Muscle layer of duodenum (tissue), 2 donors: Measurements from ENCODE around the gene AOAH.

Experiments
- H3K27ac ChIP-seq: one replicate; pipeline ENCODE4 v1.7.0; 2013; ENCODE audit warnings: mild to moderate bottlenecking, low read length
- H3K27me3 ChIP-seq: one replicate; pipeline ENCODE4 v1.7.0; 2013; ENCODE audit warnings: low read depth, mild to moderate bottlenecking, control low read depth, low read length
- H3K36me3 ChIP-seq, 2 donors: one replicate each; pipeline ENCODE4 v1.7.0; 2013; ENCODE audit warnings: low read length in 2 of 2, control low read depth in 1 of 2, mild to moderate bottlenecking in 1 of 2; ENCODE audit not compliant: insufficient read depth in 2 of 2, control insufficient read depth in 1 of 2
- H3K4me1 ChIP-seq, 2 donors: one replicate each; pipeline ENCODE4 v1.7.0; 2013; ENCODE audit warnings: low read length in 2 of 2, mild to moderate bottlenecking in 2 of 2, control low read depth in 1 of 2, moderate library complexity in 1 of 2; ENCODE audit not compliant: insufficient read depth in 2 of 2, control insufficient read depth in 1 of 2
- H3K4me3 ChIP-seq, 2 donors: one replicate each; pipeline ENCODE4 v1.7.0; 2013; ENCODE audit warnings: low read length in 2 of 2, low read depth in 1 of 2, mild to moderate bottlenecking in 1 of 2
- H3K9me3 ChIP-seq, 2 donors: one replicate each; pipeline ENCODE4 v1.7.0; 2013; ENCODE audit warnings: low read length in 2 of 2, control low read depth in 1 of 2, mild to moderate bottlenecking in 1 of 2; ENCODE audit not compliant: control insufficient read depth in 1 of 2
- donor health status: healthy.

Gene AOAH

GRCh38 chr7:36565792-36566356 is 158.4 kb downstream of the AOAH start:
- Histone ChIP-seq H3K27me3 (no peaks in the 10 kb centered on the region), H3K4me3 (no peak overlapping the region), H3K4me1 (peaks cover 0 to 6% of the 10 kb centered on the region in 2 donors), H3K36me3 (no peaks in the 10 kb centered on the region), H3K27ac (no peak overlapping the region), H3K9me3 (no peaks in the 10 kb centered on the region)

- no peak overlapping the region for H3K4me3 ChIP-seq
- no peak overlapping the region for H3K27ac ChIP-seq
- H3K36me3 ChIP-seq = no peaks in the 10 kb centered on the region
- H3K4me1 ChIP-seq = peaks cover 0 to 6% of the 10 kb centered on the region in 2 donors
- H3K27me3 ChIP-seq = no peaks in the 10 kb centered on the region
- no peaks in the 10 kb centered on the region for H3K9me3 ChIP-seq
These were observed 159.8 kb downstream of the AOAH start for GRCh38 chr7:36564489-36564888.

- H3K9me3 ChIP-seq = peaks cover 0 to 2% of the 10 kb centered on the region in 2 donors
- H3K4me3 ChIP-seq = no peak overlapping the region
- no peaks in the 10 kb centered on the region for H3K36me3 ChIP-seq
- no peak overlapping the region for H3K27ac ChIP-seq
- H3K27me3 ChIP-seq = no peaks in the 10 kb centered on the region
- H3K4me1 ChIP-seq = peaks cover 0 to 6% of the 10 kb centered on the region in 2 donors
These were observed 160.5 kb downstream of the AOAH start for GRCh38 chr7:36563706-36564327.

- H3K9me3 ChIP-seq = peaks cover 0 to 2% of the 10 kb centered on the region in 2 donors
- H3K27me3 ChIP-seq = no peaks in the 10 kb centered on the region
- H3K27ac ChIP-seq = no peak overlapping the region
- H3K4me1 ChIP-seq = peaks cover 0 to 6% of the 10 kb centered on the region in 2 donors
- no peak overlapping the region for H3K4me3 ChIP-seq
- H3K36me3 ChIP-seq = no peaks in the 10 kb centered on the region
These were observed 162.2 kb downstream of the AOAH start for GRCh38 chr7:36562121-36562520.

GRCh38 chr7:36549029-36549428 is 175.3 kb downstream of the AOAH start:
- H3K27ac ChIP-seq = no peak overlapping the region
- no peak overlapping the region for H3K4me3 ChIP-seq
- H3K9me3 ChIP-seq = peaks cover 0 to 2% of the 10 kb centered on the region in 2 donors
- H3K4me1 ChIP-seq = no peaks in the 10 kb centered on the region
- no peaks in the 10 kb centered on the region for H3K36me3 ChIP-seq
- H3K27me3 ChIP-seq = no peaks in the 10 kb centered on the region

GRCh38 chr7:36547416-36547815 is 176.9 kb downstream of the AOAH start:
- Histone ChIP-seq H3K4me3 (no peak overlapping the region), H3K4me1 (no peaks in the 10 kb centered on the region), H3K9me3 (peaks cover 0 to 2% of the 10 kb centered on the region in 2 donors), H3K36me3 (no peaks in the 10 kb centered on the region), H3K27ac (no peak overlapping the region), H3K27me3 (no peaks in the 10 kb centered on the region)

GRCh38 chr7:36546331-36546730 is 178.0 kb downstream of the AOAH start:
- Histone ChIP-seq H3K4me1 (no peaks in the 10 kb centered on the region), H3K36me3 (no peaks in the 10 kb centered on the region), H3K27ac (no peak overlapping the region), H3K27me3 (no peaks in the 10 kb centered on the region), H3K9me3 (peaks cover 0 to 2% of the 10 kb centered on the region in 2 donors), H3K4me3 (no peak overlapping the region)

- no peak overlapping the region for H3K27ac ChIP-seq
- H3K4me3 ChIP-seq = no peak overlapping the region
- no peaks in the 10 kb centered on the region for H3K36me3 ChIP-seq
- H3K4me1 ChIP-seq = no peaks in the 10 kb centered on the region
- peaks cover 0 to under 1% of the 10 kb centered on the region in 2 donors for H3K9me3 ChIP-seq
- H3K27me3 ChIP-seq = no peaks in the 10 kb centered on the region
These were observed 179.0 kb downstream of the AOAH start for GRCh38 chr7:36545291-36545690.

GRCh38 chr7:36538126-36538525 is 186.2 kb downstream of the AOAH start:
- Histone ChIP-seq H3K27ac (no peak overlapping the region), H3K4me3 (no peak overlapping the region), H3K9me3 (no peaks in the 10 kb centered on the region), H3K36me3 (peaks cover 0 to 4% of the 10 kb centered on the region in 2 donors), H3K4me1 (no peaks in the 10 kb centered on the region), H3K27me3 (no peaks in the 10 kb centered on the region)

GRCh38 chr7:36535866-36536664 is 188.2 kb downstream of the AOAH start:
- Histone ChIP-seq H3K4me1 (no peaks in the 10 kb centered on the region), H3K4me3 (no peak overlapping the region), H3K27ac (no peak overlapping the region), H3K27me3 (no peaks in the 10 kb centered on the region), H3K9me3 (no peaks in the 10 kb centered on the region), H3K36me3 (peaks cover 0 to 4% of the 10 kb centered on the region in 2 donors)

GRCh38 chr7:36533717-36534116 is 190.6 kb downstream of the AOAH start:
- Histone ChIP-seq H3K4me1 (no peaks in the 10 kb centered on the region), H3K4me3 (no peak overlapping the region), H3K36me3 (no peaks in the 10 kb centered on the region), H3K27me3 (no peaks in the 10 kb centered on the region), H3K9me3 (no peaks in the 10 kb centered on the region), H3K27ac (no peak overlapping the region)
